Neural cell (in vitro differentiated cells): ENCODE results near the gene KCNS3.

Experiments used
- CTCF ChIP-seq: fragments of 450-650 bp; IDR thresholded peaks from 2 replicates; pipeline ENCODE4 v1.5.1; 2014; ENCODE audit warnings: antibody characterized with exemption, mild to moderate bottlenecking, moderate library complexity; ENCODE audit not compliant: poor library complexity, severe bottlenecking
- EP300 ChIP-seq: fragments of 450-650 bp; conservative IDR thresholded peaks from 2 replicates; pipeline ENCODE4 v1.6.1; 2014; ENCODE audit warnings: antibody characterized with exemption, mild to moderate bottlenecking, moderate library complexity; ENCODE audit not compliant: poor library complexity, severe bottlenecking
- EZH2 ChIP-seq: fragments of 200-600, 300-800 bp; shearing (Covaris generic), sonication (generic); IDR thresholded peaks from 2 replicates; pipeline ENCODE4 v1.6.1; 2014; ENCODE audit warnings: antibody characterized with exemption, low read length, borderline replicate concordance, mild to moderate bottlenecking; ENCODE audit not compliant: insufficient read depth, poor library complexity, severe bottlenecking
- MXI1 ChIP-seq: fragments of 450-650 bp; conservative IDR thresholded peaks from 2 replicates; pipeline ENCODE4 v1.6.1; 2014; ENCODE audit warnings: antibody characterized with exemption, mild to moderate bottlenecking; ENCODE audit not compliant: poor library complexity, severe bottlenecking
- POLR2AphosphoS5 ChIP-seq: IDR thresholded peaks from 2 replicates; pipeline ENCODE4 v1.6.1; 2012
- RAD21 ChIP-seq: fragments of 450-650 bp; conservative IDR thresholded peaks from 2 replicates; pipeline ENCODE4 v1.6.1; 2014; ENCODE audit warnings: antibody characterized with exemption, mild to moderate bottlenecking, moderate library complexity
- SMC3 ChIP-seq: fragments of 450-650 bp; conservative IDR thresholded peaks from 2 replicates; pipeline ENCODE4 v1.6.1; 2014; ENCODE audit warnings: antibody characterized with exemption, mild to moderate bottlenecking, moderate library complexity; ENCODE audit not compliant: poor library complexity
- TAF1 ChIP-seq: IDR thresholded peaks from 2 replicates; pipeline ENCODE4 v1.6.1; 2012; ENCODE audit warnings: low read depth

GRCh38 chr2:17846676-17847075 lies 31.8 kb upstream of the KCNS3 start:
- TF ChIP-seq POLR2AphosphoS5 = no peak
- no peak for TF ChIP-seq CTCF
- TF ChIP-seq EP300 = no peak
- TF ChIP-seq EZH2 = no peak
- TF ChIP-seq TAF1 = no peak
- TF ChIP-seq RAD21 = no peak
- no peak for TF ChIP-seq MXI1
- TF ChIP-seq SMC3 = no peak
